ENCODE measurements around the gene SARS2. TPM values are rescaled to one million over a fixed set of nuclear protein-coding genes. Genes with fewer than 3 reads are reported as not detected.
A peak's percentile ranks its signal among the peaks of the same experiment; 100 is the strongest.

SARS2 gene
- polyA plus RNA-seq, 3 donors: 8.1 to 21.9 (median 8.3) TPM

- peaks cover 7 to 10% of the 10 kb centered on the region in 2 donors for H3K9me3 ChIP-seq (replicated peaks in 1 of 2; ENCODE audit: control insufficient read depth in 1 of 2, insufficient read depth in 1 of 2, low read length in 2 of 2)
- TF ChIP-seq CTCF (IDR thresholded peaks at IDR 0.05): no peak
- DNase-seq: no peak
- no peaks in the 10 kb centered on the region for H3K36me3 ChIP-seq (replicated peaks in 1 of 2; ENCODE audit: control insufficient read depth in 1 of 2, insufficient read depth in 2 of 2, low read length in 2 of 2)
- peaks cover 5 to 16% (median 14%) of the 10 kb centered on the region in 7 donors for H3K9me3 Mint-ChIP-seq
- peaks cover 14 to 27% of the 10 kb centered on the region in 2 donors for H3K27me3 ChIP-seq (ENCODE audit: control insufficient read depth in 2 of 2, insufficient read depth in 2 of 2, low read length in 2 of 2)
- H3K4me1 ChIP-seq (ENCODE audit: control insufficient read depth in 1 of 2, insufficient read depth in 2 of 2, low read length in 2 of 2): no peaks in the 10 kb centered on the region
- H3K9ac ChIP-seq (ENCODE audit: insufficient read depth, low read length, poor library complexity, severe bottlenecking): no peak within 1 kb of the TSS
- H3K36me3 Mint-ChIP-seq: peaks cover 0 to 1% of the 10 kb centered on the region in 2 donors
- WGBS (ENCODE audit: insufficient coverage): 13% methylated on average over 55 of the region's 63 CpGs
- no peak within 1 kb of the TSS for H2AFZ ChIP-seq (ENCODE audit: insufficient read depth, low read depth, low read length, poor library complexity, severe bottlenecking)
- peak within 1 kb of the TSS in 1 of 7 donors; percentile 50 for H3K27ac Mint-ChIP-seq
- intact Hi-C loops (cut with micrococcal nuclease): no loop called here
- H3K27me3 Mint-ChIP-seq (ENCODE audit: low read depth in 3 of 3): peaks cover 29 to 46% (median 42%) of the 10 kb centered on the region in 3 donors
- no peaks in the 10 kb centered on the region for H3K79me2 ChIP-seq (ENCODE audit: insufficient read depth, low read length)
- no peak within 1 kb of the TSS for H3K4me3 ChIP-seq (replicated peaks in 1 of 3; ENCODE audit: low read depth in 2 of 3, low read length in 3 of 3)
- H3K4me2 ChIP-seq (replicated peaks; ENCODE audit: extremely low read depth, low read length, poor library complexity, severe bottlenecking): no peak within 1 kb of the TSS
- H4K20me1 ChIP-seq (ENCODE audit: insufficient read depth, low read length): no peaks in the 10 kb centered on the region
- no peak within 1 kb of the TSS for H3K27ac ChIP-seq (ENCODE audit: low read depth in 1 of 2, low read length in 2 of 2)
- H3K4me1 Mint-ChIP-seq: peaks cover 4% of the 10 kb centered on the region
- peak within 1 kb of the TSS; percentile 34 to 77 for H3K4me3 Mint-ChIP-seq
These were observed 44.8 kb upstream of the SARS2 start, which contains the start of gene FBXO17 for GRCh38 chr19:38975214-38975860. Gene FBXO17 (minus strand): TSS chr19:38975742. CDS start chr19:38950319, 25,423 bp downstream.

- Mint-ChIP-seq H3K9me3 (peaks cover 0 to 11% (median 8%) of the 10 kb centered on the region in 7 donors), H3K4me1 (peaks cover 4% of the 10 kb centered on the region), H3K36me3 (peaks cover 0 to 1% of the 10 kb centered on the region in 2 donors), H3K27me3 (ENCODE audit: low read depth in 3 of 3) (peaks cover 29 to 45% (median 42%) of the 10 kb centered on the region in 3 donors), H3K27ac (no peak overlapping the region), H3K4me3 (peak overlapping the region in 1 of 2 donors; percentile 61)
- no peak overlapping the region for H3K27ac ChIP-seq (ENCODE audit: low read depth in 1 of 2, low read length in 2 of 2)
- H3K36me3 ChIP-seq (replicated peaks in 1 of 2; ENCODE audit: control insufficient read depth in 1 of 2, insufficient read depth in 2 of 2, low read length in 2 of 2): no peaks in the 10 kb centered on the region
- H3K4me1 ChIP-seq (ENCODE audit: control insufficient read depth in 1 of 2, insufficient read depth in 2 of 2, low read length in 2 of 2): no peaks in the 10 kb centered on the region
- no peak overlapping the region for H3K4me3 ChIP-seq (replicated peaks in 1 of 3; ENCODE audit: low read depth in 2 of 3, low read length in 3 of 3)
- H3K9me3 ChIP-seq (replicated peaks in 1 of 2; ENCODE audit: control insufficient read depth in 1 of 2, insufficient read depth in 1 of 2, low read length in 2 of 2): peaks cover 1 to 9% of the 10 kb centered on the region in 2 donors
- intact Hi-C loops (cut with micrococcal nuclease): no loop called here
- H3K27me3 ChIP-seq (ENCODE audit: control insufficient read depth in 2 of 2, insufficient read depth in 2 of 2, low read length in 2 of 2): peaks cover 14 to 27% of the 10 kb centered on the region in 2 donors
- no peak for TF ChIP-seq CTCF (IDR thresholded peaks at IDR 0.05)
- H4K20me1 ChIP-seq (ENCODE audit: insufficient read depth, low read length): no peaks in the 10 kb centered on the region
- H2AFZ ChIP-seq (ENCODE audit: insufficient read depth, low read depth, low read length, poor library complexity, severe bottlenecking): no peak overlapping the region
- no peak overlapping the region for H3K4me2 ChIP-seq (replicated peaks; ENCODE audit: extremely low read depth, low read length, poor library complexity, severe bottlenecking)
- WGBS (ENCODE audit: insufficient coverage): 87% methylated on average over 11 of the region's 19 CpGs
- DNase-seq: no peak
- no peaks in the 10 kb centered on the region for H3K79me2 ChIP-seq (ENCODE audit: insufficient read depth, low read length)
- H3K9ac ChIP-seq (ENCODE audit: insufficient read depth, low read length, poor library complexity, severe bottlenecking): no peak overlapping the region
These were observed 44.2 kb upstream of the SARS2 start for GRCh38 chr19:38974624-38975213.
